Measurements from ENCODE around the gene CD274.

DNA sequence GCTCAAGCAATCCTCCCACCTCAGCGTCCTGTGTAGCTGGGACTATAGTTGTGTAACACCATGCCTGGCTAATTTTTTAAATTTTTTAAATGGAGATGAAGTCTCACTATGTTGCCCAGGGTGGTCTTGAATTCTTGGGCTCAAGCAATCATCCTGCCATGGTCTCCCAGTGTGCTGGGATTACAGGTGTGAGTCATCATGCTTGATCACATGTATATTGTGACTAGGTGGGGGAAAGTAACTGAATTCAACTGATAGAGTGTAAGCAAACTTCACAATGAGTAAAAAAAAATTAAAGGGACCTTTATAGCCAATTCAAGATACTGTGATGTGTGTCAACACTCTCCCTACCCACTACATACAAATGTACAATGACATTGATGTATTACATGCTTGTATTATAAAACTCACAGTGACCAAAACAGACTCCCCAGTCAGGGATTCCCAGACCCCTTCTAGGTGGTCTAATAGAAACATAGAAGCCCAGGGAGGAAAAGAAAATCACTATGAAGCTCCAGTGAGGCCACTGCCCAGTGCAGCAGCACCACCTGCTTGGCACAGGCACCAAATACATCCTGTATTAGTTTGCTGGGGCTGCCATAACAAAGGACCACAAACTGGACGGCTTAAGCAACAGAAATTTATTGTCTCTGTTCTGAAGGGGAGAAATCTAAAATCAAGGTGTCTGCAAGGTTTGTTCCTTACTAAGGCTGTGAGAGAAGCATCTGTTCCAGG lies 21.4 kb upstream of the CD274 start:
- no peak for TF ChIP-seq POLR2A (IDR thresholded peaks at IDR 0.05)
- TF ChIP-seq, protein P1, sequence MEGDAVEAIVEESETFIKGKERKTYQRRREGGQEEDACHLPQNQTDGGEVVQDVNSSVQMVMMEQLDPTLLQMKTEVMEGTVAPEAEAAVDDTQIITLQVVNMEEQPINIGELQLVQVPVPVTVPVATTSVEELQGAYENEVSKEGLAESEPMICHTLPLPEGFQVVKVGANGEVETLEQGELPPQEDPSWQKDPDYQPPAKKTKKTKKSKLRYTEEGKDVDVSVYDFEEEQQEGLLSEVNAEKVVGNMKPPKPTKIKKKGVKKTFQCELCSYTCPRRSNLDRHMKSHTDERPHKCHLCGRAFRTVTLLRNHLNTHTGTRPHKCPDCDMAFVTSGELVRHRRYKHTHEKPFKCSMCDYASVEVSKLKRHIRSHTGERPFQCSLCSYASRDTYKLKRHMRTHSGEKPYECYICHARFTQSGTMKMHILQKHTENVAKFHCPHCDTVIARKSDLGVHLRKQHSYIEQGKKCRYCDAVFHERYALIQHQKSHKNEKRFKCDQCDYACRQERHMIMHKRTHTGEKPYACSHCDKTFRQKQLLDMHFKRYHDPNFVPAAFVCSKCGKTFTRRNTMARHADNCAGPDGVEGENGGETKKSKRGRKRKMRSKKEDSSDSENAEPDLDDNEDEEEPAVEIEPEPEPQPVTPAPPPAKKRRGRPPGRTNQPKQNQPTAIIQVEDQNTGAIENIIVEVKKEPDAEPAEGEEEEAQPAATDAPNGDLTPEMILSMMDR (IDR thresholded peaks at IDR 0.05): no peak
